Ectodermal cell (in vitro differentiated cells): ENCODE results near the gene MEI1.

Source experiments
- H3K27ac ChIP-seq: 2 replicates; pipeline ENCODE4 v1.7.0; 2013; ENCODE audit warnings: mild to moderate bottlenecking, low read depth, low read length; ENCODE audit not compliant: insufficient read depth, poor library complexity, severe bottlenecking
- H3K27me3 ChIP-seq: 2 replicates; pipeline ENCODE4 v1.7.0; 2013; ENCODE audit warnings: mild to moderate bottlenecking, low read length; ENCODE audit not compliant: insufficient read depth, control insufficient read depth, poor library complexity, severe bottlenecking
- H3K36me3 ChIP-seq: one replicate; pipeline ENCODE4 v1.7.0; 2013; ENCODE audit warnings: low read length; ENCODE audit not compliant: control insufficient read depth, insufficient read depth
- H3K4me1 ChIP-seq: one replicate; pipeline ENCODE4 v1.7.0; 2013; ENCODE audit warnings: low read length; ENCODE audit not compliant: control insufficient read depth, insufficient read depth
- H3K4me3 ChIP-seq: 2 replicates; pipeline ENCODE4 v1.7.0; 2013; ENCODE audit warnings: low read depth, low read length, control low read depth; ENCODE audit not compliant: insufficient read depth
- H3K9me3 ChIP-seq: 2 replicates; pipeline ENCODE4 v1.7.0; 2013; ENCODE audit warnings: mild to moderate bottlenecking, low read length, moderate library complexity; ENCODE audit not compliant: control insufficient read depth
- WGBS, 2 experiments: methylation state at CpG; one replicate each; pipeline ENCODE4 v1.1.7; 2013; ENCODE audit warnings: missing lambda C conversion rate in 2 of 2; 5-methylcytosine and 5-hydroxymethylcytosine counted together

MEI1 gene

GRCh38 chr22:41739576-41739975 is 40.3 kb downstream of the MEI1 start:
- Histone ChIP-seq H3K36me3 (no peaks in the 10 kb centered on the region), H3K27ac (no peak overlapping the region), H3K9me3 (no peaks in the 10 kb centered on the region), H3K4me3 (no peak overlapping the region), H3K4me1 (no peaks in the 10 kb centered on the region), H3K27me3 (no peaks in the 10 kb centered on the region)
- WGBS, 2 experiments = 91 to 96% methylated on average over 3 of the region's 3 CpGs

GRCh38 chr22:41742918-41743317 is 43.6 kb downstream of the MEI1 start:
- 57 to 59% methylated on average over 5 to 6 of the region's 6 CpGs for WGBS, 2 experiments

GRCh38 chr22:41745968-41746367 is 46.7 kb downstream of the MEI1 start:
- Histone ChIP-seq H3K27me3 (peaks cover 3% of the 10 kb centered on the region), H3K4me3 (no peak overlapping the region), H3K36me3 (no peaks in the 10 kb centered on the region), H3K27ac (no peak overlapping the region), H3K9me3 (no peaks in the 10 kb centered on the region), H3K4me1 (no peaks in the 10 kb centered on the region)
- WGBS, 2 experiments = 73 to 76% methylated on average over 3 of the region's 3 CpGs

More at GRCh38 chr22:41742918-41743317, 43.6 kb downstream of the MEI1 start:
- no peak overlapping the region for H3K27ac ChIP-seq
- H3K9me3 ChIP-seq = no peaks in the 10 kb centered on the region
- H3K36me3 ChIP-seq = no peaks in the 10 kb centered on the region
- H3K4me1 ChIP-seq = no peaks in the 10 kb centered on the region
- H3K27me3 ChIP-seq = peaks cover 3% of the 10 kb centered on the region
- H3K4me3 ChIP-seq = no peak overlapping the region

- H3K4me1 ChIP-seq = no peaks in the 10 kb centered on the region
- no peak overlapping the region for H3K4me3 ChIP-seq
- peaks cover 3% of the 10 kb centered on the region for H3K27me3 ChIP-seq
- 5 to 8% methylated on average over 3 of the region's 3 CpGs for WGBS, 2 experiments
- H3K27ac ChIP-seq = no peak overlapping the region
- no peaks in the 10 kb centered on the region for H3K36me3 ChIP-seq
- H3K9me3 ChIP-seq = no peaks in the 10 kb centered on the region
Measured at GRCh38 chr22:41746567-41747400, 47.5 kb downstream of the MEI1 start.

- H3K27ac ChIP-seq = no peak overlapping the region
- no peak overlapping the region for H3K4me3 ChIP-seq
- no peaks in the 10 kb centered on the region for H3K4me1 ChIP-seq
- H3K27me3 ChIP-seq = no peaks in the 10 kb centered on the region
- WGBS, 2 experiments = 89 to 95% methylated on average over 5 of the region's 5 CpGs
- no peaks in the 10 kb centered on the region for H3K9me3 ChIP-seq
- H3K36me3 ChIP-seq = no peaks in the 10 kb centered on the region
Measured at GRCh38 chr22:41752011-41752970, 53.0 kb downstream of the MEI1 start.

GRCh38 chr22:41753984-41754383 is 54.7 kb downstream of the MEI1 start:
- Histone ChIP-seq H3K27ac (no peak overlapping the region), H3K27me3 (no peaks in the 10 kb centered on the region), H3K36me3 (no peaks in the 10 kb centered on the region), H3K4me3 (no peak overlapping the region), H3K4me1 (no peaks in the 10 kb centered on the region), H3K9me3 (no peaks in the 10 kb centered on the region)
- 45 to 48% methylated on average over 2 of the region's 2 CpGs for WGBS, 2 experiments

GRCh38 chr22:41757502-41757901 is 58.2 kb downstream of the MEI1 start:
- H3K9me3 ChIP-seq = no peaks in the 10 kb centered on the region
- no peaks in the 10 kb centered on the region for H3K4me1 ChIP-seq
- H3K27me3 ChIP-seq = no peaks in the 10 kb centered on the region
- no peak overlapping the region for H3K4me3 ChIP-seq
- H3K27ac ChIP-seq = no peak overlapping the region
- WGBS, 2 experiments = 93 to 99% methylated on average over 5 of the region's 5 CpGs
- no peaks in the 10 kb centered on the region for H3K36me3 ChIP-seq

- Histone ChIP-seq H3K4me3 (no peak overlapping the region), H3K9me3 (no peaks in the 10 kb centered on the region), H3K27ac (no peak overlapping the region), H3K27me3 (no peaks in the 10 kb centered on the region), H3K4me1 (no peaks in the 10 kb centered on the region), H3K36me3 (no peaks in the 10 kb centered on the region)
- WGBS, 2 experiments = 76 to 87% methylated on average over 2 of the region's 2 CpGs
Measured at GRCh38 chr22:41758231-41758630, 58.9 kb downstream of the MEI1 start.

GRCh38 chr22:41762980-41763779 is 63.9 kb downstream of the MEI1 start:
- H3K4me1 ChIP-seq = no peaks in the 10 kb centered on the region
- no peaks in the 10 kb centered on the region for H3K36me3 ChIP-seq
- WGBS, 2 experiments = 54 to 57% methylated on average over 14 of the region's 14 CpGs
- H3K9me3 ChIP-seq = no peaks in the 10 kb centered on the region
- no peaks in the 10 kb centered on the region for H3K27me3 ChIP-seq
- no peak overlapping the region for H3K4me3 ChIP-seq
- no peak overlapping the region for H3K27ac ChIP-seq
